ENCODE measurements around the gene SRBD1.

SRBD1 gene

GRCh38 chr2:45578056-45578843 is 32.8 kb downstream of the SRBD1 start:
- no peak overlapping the region for H3K4me3 Mint-ChIP-seq
- ATAC-seq (replicated peaks; ENCODE audit: extremely low read depth, poor library complexity, severe bottlenecking), result peak; percentile 65

GRCh38 chr2:45577441-45577840 is 33.6 kb downstream of the SRBD1 start:
- H3K27me3 Mint-ChIP-seq, result no peaks in the 10 kb centered on the region
- H3K4me3 Mint-ChIP-seq, result no peak overlapping the region
- H3K4me1 Mint-ChIP-seq, result no peaks in the 10 kb centered on the region
- no peaks in the 10 kb centered on the region for H3K9me3 Mint-ChIP-seq
- no peak for DNase-seq (ENCODE audit: low spot score in 2 of 2)
- H3K27ac Mint-ChIP-seq (ENCODE audit: low read depth), result no peak overlapping the region
- peaks cover 19% of the 10 kb centered on the region for H3K36me3 Mint-ChIP-seq (ENCODE audit: insufficient read depth)
- ATAC-seq (replicated peaks; ENCODE audit: extremely low read depth, poor library complexity, severe bottlenecking), result no peak

More at GRCh38 chr2:45578056-45578843, 32.8 kb downstream of the SRBD1 start:
- Mint-ChIP-seq H3K9me3 (no peaks in the 10 kb centered on the region), H3K27me3 (no peaks in the 10 kb centered on the region), H3K27ac (ENCODE audit: low read depth) (no peak overlapping the region), H3K36me3 (ENCODE audit: insufficient read depth) (peaks cover 18% of the 10 kb centered on the region), H3K4me1 (no peaks in the 10 kb centered on the region)
- DNase-seq (ENCODE audit: low spot score in 2 of 2), result no peak

DNA sequence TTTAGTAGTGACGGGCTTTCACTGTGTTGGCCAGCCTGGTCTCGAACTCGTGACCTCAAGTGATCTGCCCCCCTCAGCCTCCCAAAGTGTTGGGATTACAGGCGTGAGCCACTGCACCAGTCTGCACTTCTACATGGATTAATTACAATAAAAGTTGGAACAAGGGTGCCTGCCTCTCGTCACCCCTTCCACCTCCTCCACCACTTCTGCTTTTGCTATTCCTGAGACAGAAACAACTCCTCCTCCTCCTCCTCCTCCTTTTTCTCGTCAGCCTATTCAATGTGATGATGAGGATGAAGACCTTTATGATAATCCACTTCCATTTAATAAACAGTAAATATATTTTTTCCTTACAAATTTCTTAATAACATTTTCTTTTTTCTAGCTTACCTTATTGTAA is 35.2 kb downstream of the SRBD1 start:
- no peak overlapping the region for H3K4me3 Mint-ChIP-seq
- H3K4me1 Mint-ChIP-seq, result no peaks in the 10 kb centered on the region
- peaks cover 13% of the 10 kb centered on the region for H3K36me3 Mint-ChIP-seq (ENCODE audit: insufficient read depth)
- ATAC-seq (replicated peaks; ENCODE audit: extremely low read depth, poor library complexity, severe bottlenecking), result no peak
- H3K27ac Mint-ChIP-seq (ENCODE audit: low read depth), result no peak overlapping the region
- no peaks in the 10 kb centered on the region for H3K9me3 Mint-ChIP-seq
- no peaks in the 10 kb centered on the region for H3K27me3 Mint-ChIP-seq
- no peak for DNase-seq (ENCODE audit: low spot score in 2 of 2)

GRCh38 chr2:45572979-45573378 is 38.1 kb downstream of the SRBD1 start:
- peaks cover 5% of the 10 kb centered on the region for H3K4me1 Mint-ChIP-seq
- no peak overlapping the region for H3K27ac Mint-ChIP-seq (ENCODE audit: low read depth)
- DNase-seq (ENCODE audit: low spot score in 2 of 2), result no peak
- peaks cover 11% of the 10 kb centered on the region for H3K36me3 Mint-ChIP-seq (ENCODE audit: insufficient read depth)
- H3K27me3 Mint-ChIP-seq, result no peaks in the 10 kb centered on the region
- H3K4me3 Mint-ChIP-seq, result no peak overlapping the region
- ATAC-seq (replicated peaks; ENCODE audit: extremely low read depth, poor library complexity, severe bottlenecking), result no peak
- H3K9me3 Mint-ChIP-seq, result no peaks in the 10 kb centered on the region

DNA sequence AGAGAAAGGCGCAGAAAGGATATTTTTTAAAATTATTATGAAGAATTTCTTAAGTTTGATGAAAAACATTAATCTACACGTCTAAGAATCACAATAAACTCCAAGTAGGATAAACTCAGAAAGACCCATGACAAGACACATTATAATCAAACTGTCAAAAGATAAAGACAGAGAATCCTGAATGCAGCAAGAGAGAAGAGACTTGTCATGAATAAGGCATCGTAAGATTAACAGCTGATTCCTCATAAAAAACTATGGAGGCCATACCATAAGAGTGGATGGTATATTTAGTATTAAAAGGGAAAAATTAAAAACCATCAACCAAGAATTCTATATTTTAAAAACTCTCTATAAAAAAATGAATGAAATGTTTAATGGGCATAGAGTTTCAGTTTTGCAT is 39.1 kb downstream of the SRBD1 start:
- Mint-ChIP-seq H3K27ac (ENCODE audit: low read depth) (peak overlapping the region; percentile 56), H3K9me3 (no peaks in the 10 kb centered on the region), H3K36me3 (ENCODE audit: insufficient read depth) (peaks cover 12% of the 10 kb centered on the region), H3K4me1 (peaks cover 8% of the 10 kb centered on the region), H3K4me3 (no peak overlapping the region), H3K27me3 (no peaks in the 10 kb centered on the region)
- ATAC-seq (replicated peaks; ENCODE audit: extremely low read depth, poor library complexity, severe bottlenecking) (no peak), DNase-seq (ENCODE audit: low spot score in 2 of 2) (no peak)

DNA sequence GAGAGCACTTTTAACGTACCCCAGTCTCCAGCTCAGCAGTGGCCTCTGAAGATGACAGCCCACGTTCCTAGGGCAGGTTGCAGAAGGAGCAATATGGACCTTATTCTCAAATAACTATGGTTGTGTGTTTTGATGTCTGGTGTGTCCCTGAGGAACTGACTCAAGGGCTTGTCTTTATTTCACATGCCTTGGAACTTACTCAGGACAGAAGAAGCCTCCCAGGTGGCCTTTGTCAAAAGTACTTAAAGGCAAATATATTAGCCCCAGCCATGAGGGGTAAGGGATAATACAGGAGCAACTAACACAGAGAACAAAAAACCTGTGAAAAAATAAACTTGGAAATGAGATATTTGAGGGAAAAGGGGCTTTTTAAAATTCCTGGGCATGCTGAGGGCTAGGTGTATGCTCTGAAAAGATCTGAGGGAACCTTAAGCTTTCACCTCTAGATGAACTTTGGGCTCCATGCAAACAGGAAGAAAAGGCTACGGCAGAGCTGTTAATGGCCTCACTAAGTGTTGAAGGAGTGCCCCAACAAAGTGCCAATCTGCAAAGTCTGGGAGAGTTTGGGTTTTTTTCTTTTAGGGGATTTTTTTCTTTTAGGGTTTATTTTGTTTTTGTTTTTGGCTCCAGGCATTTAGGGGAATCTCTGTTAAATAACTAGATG is 40.3 kb downstream of the SRBD1 start:
- Mint-ChIP-seq H3K9me3 (no peaks in the 10 kb centered on the region), H3K4me3 (no peak overlapping the region), H3K4me1 (peaks cover 8% of the 10 kb centered on the region), H3K27ac (ENCODE audit: low read depth) (peak overlapping the region; percentile 38), H3K36me3 (ENCODE audit: insufficient read depth) (peaks cover 12% of the 10 kb centered on the region), H3K27me3 (no peaks in the 10 kb centered on the region)
- no peak for DNase-seq (ENCODE audit: low spot score in 2 of 2)
- no peak for ATAC-seq (replicated peaks; ENCODE audit: extremely low read depth, poor library complexity, severe bottlenecking)

GRCh38 chr2:45568935-45569334 is 42.1 kb downstream of the SRBD1 start:
- Mint-ChIP-seq H3K4me3 (no peak overlapping the region), H3K36me3 (ENCODE audit: insufficient read depth) (peaks cover 12% of the 10 kb centered on the region), H3K4me1 (peaks cover 17% of the 10 kb centered on the region), H3K27me3 (no peaks in the 10 kb centered on the region), H3K27ac (ENCODE audit: low read depth) (peak overlapping the region; percentile 68), H3K9me3 (no peaks in the 10 kb centered on the region)
- ATAC-seq (replicated peaks; ENCODE audit: extremely low read depth, poor library complexity, severe bottlenecking) (no peak), DNase-seq (ENCODE audit: low spot score in 2 of 2) (no peak)

DNA sequence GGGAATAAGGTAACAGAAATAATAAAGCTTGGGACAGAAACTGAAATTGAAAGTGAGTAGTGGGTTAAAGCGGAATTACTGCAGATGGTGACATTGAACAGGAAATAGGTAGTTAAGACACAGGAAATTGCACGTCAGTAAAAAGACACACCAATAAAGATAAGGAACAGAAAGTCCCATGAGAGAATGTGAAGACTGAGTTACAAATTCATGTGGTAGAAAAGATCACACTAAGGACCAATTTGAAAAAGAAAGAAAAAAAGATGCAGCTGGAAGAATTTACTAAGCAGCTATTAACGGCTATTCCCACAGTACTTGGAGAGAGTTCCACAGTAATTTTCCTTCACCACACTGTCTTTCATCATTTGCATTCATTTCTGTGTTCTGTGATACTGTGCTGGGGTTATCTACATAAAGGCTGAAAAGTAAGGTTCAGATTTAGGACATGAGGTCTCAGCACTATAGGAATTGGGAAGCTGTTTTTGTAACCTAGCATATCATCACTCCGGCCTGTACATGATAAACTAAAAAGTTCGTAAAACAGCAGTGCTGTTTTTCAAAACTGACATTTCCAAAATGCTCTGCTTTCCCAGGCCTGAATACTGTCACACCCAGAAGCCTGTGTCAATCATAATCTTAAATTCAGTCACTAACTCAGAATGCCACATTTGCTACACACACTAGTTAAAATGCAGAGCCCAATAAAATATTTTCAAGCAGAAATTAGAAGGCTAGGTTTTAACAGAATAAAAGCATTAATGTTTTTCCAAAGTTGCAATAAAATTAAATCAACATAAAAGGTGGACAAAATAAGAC is 42.9 kb downstream of the SRBD1 start:
- ATAC-seq (replicated peaks; ENCODE audit: extremely low read depth, poor library complexity, severe bottlenecking), result peak; percentile 100
- DNase-seq (ENCODE audit: low spot score in 2 of 2), result no peak
- Mint-ChIP-seq H3K9me3 (no peaks in the 10 kb centered on the region), H3K4me1 (peaks cover 19% of the 10 kb centered on the region), H3K27ac (ENCODE audit: low read depth) (peak overlapping the region; percentile 71), H3K4me3 (peak overlapping the region; percentile 69), H3K27me3 (no peaks in the 10 kb centered on the region), H3K36me3 (ENCODE audit: insufficient read depth) (peaks cover 12% of the 10 kb centered on the region)

DNA sequence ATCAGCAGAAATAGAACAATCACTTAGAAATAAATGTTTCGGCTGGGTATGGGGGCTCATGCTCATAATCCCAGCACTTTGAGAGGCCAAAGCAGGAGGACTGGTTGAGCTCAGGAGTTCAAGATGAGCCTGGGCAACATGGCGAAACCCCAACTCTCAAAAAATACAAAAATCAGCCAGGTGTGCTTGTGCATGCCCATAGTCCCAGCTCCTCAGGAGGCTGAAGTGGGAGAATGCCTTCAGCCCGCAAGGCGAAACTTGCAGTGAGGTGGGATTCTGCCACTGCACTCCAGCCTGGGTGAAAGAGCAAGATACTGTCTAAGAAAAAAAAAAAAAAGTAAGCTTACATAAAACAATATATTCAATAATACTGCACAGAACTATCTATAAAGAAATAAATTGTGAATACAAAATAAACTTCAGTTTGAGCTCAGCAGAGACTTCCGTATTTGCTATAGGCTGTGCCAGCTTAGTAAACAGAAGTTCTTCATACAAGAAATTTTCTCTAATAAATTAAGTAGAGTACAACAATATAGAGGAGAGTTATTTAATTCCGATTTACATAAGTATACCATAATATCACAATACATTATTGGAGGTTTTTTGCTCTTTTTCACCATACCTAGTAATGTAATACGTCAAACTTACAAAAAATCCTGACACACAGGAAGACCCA is 43.6 kb downstream of the SRBD1 start:
- DNase-seq (ENCODE audit: low spot score in 2 of 2) (no peak), ATAC-seq (replicated peaks; ENCODE audit: extremely low read depth, poor library complexity, severe bottlenecking) (peak; percentile 30)
- no peaks in the 10 kb centered on the region for H3K9me3 Mint-ChIP-seq
- H3K4me3 Mint-ChIP-seq, result peak overlapping the region; percentile 69
- peaks cover 19% of the 10 kb centered on the region for H3K4me1 Mint-ChIP-seq
- H3K27ac Mint-ChIP-seq (ENCODE audit: low read depth), result peak overlapping the region; percentile 71
- peaks cover 11% of the 10 kb centered on the region for H3K36me3 Mint-ChIP-seq (ENCODE audit: insufficient read depth)
- H3K27me3 Mint-ChIP-seq, result no peaks in the 10 kb centered on the region

- Mint-ChIP-seq H3K27me3 (no peaks in the 10 kb centered on the region), H3K27ac (ENCODE audit: low read depth) (peak overlapping the region; percentile 8), H3K4me1 (peaks cover 18% of the 10 kb centered on the region)
Observed at GRCh38 chr2:45559436-45559835, 51.6 kb downstream of the SRBD1 start.

GRCh38 chr2:45554742-45555140 is 56.3 kb downstream of the SRBD1 start:
- Mint-ChIP-seq H3K27ac (ENCODE audit: low read depth) (peak overlapping the region; percentile 7), H3K36me3 (ENCODE audit: insufficient read depth) (peaks cover 10% of the 10 kb centered on the region), H3K4me3 (no peak overlapping the region)

More at GRCh38 chr2:45559436-45559835, 51.6 kb downstream of the SRBD1 start:
- Mint-ChIP-seq H3K4me3 (no peak overlapping the region), H3K9me3 (no peaks in the 10 kb centered on the region), H3K36me3 (ENCODE audit: insufficient read depth) (peaks cover 2% of the 10 kb centered on the region)
- DNase-seq (ENCODE audit: low spot score in 2 of 2) (no peak), ATAC-seq (replicated peaks; ENCODE audit: extremely low read depth, poor library complexity, severe bottlenecking) (no peak)

GRCh38 chr2:45554073-45554741 is 56.9 kb downstream of the SRBD1 start:
- Mint-ChIP-seq H3K36me3 (ENCODE audit: insufficient read depth) (peaks cover 10% of the 10 kb centered on the region), H3K4me3 (no peak overlapping the region), H3K27ac (ENCODE audit: low read depth) (no peak overlapping the region), H3K27me3 (no peaks in the 10 kb centered on the region), H3K9me3 (no peaks in the 10 kb centered on the region), H3K4me1 (peaks cover 9% of the 10 kb centered on the region)
- ATAC-seq (replicated peaks; ENCODE audit: extremely low read depth, poor library complexity, severe bottlenecking) (no peak), DNase-seq (ENCODE audit: low spot score in 2 of 2) (no peak)

More at GRCh38 chr2:45554742-45555140, 56.3 kb downstream of the SRBD1 start:
- Mint-ChIP-seq H3K9me3 (no peaks in the 10 kb centered on the region), H3K27me3 (no peaks in the 10 kb centered on the region), H3K4me1 (peaks cover 12% of the 10 kb centered on the region)
- DNase-seq (ENCODE audit: low spot score in 2 of 2) (no peak), ATAC-seq (replicated peaks; ENCODE audit: extremely low read depth, poor library complexity, severe bottlenecking) (no peak)
